Cardiac septum (tissue), 1 donor: ENCODE data around the gene GNA12. TPM values are rescaled to one million over a fixed set of nuclear protein-coding genes. Genes with fewer than 3 reads are reported as not detected.

Experiments used
- DNase-seq: peaks from one replicate; pipeline ENCODE4 v3.0.0-alpha.2; 2020; ENCODE audit warnings: low spot score
- intact Hi-C: fragments of 100-400 bp; cut with DNase I; formaldehyde crosslinking; loops from one replicate; pipeline ENCODE4 v1.14.0; 2022
- total RNA-seq: library from RNA; stranded (reverse); fragmentation: NEBNext Ultra II Directional; extraction: Animal tissue kit (Norgen Biotek cat#: 25700); gene quantifications from one replicate; pipeline ENCODE4 v1.2.1, GENCODE V29; 2021
- donor health status: DM: no; HTN: no; CAD: no.

GNA12 gene
- total RNA-seq, 1 donor from 2014 or later, result 33.7 TPM

- intact Hi-C loops, result loop anchor here (5.0 kb wide), 1 partner anchor 64 kb away; no protein-coding TSS in a partner anchor
- DNase-seq, result no peak
These were observed 48.2 kb downstream of the GNA12 start for GRCh38 chr7:2795906-2796305.

DNA sequence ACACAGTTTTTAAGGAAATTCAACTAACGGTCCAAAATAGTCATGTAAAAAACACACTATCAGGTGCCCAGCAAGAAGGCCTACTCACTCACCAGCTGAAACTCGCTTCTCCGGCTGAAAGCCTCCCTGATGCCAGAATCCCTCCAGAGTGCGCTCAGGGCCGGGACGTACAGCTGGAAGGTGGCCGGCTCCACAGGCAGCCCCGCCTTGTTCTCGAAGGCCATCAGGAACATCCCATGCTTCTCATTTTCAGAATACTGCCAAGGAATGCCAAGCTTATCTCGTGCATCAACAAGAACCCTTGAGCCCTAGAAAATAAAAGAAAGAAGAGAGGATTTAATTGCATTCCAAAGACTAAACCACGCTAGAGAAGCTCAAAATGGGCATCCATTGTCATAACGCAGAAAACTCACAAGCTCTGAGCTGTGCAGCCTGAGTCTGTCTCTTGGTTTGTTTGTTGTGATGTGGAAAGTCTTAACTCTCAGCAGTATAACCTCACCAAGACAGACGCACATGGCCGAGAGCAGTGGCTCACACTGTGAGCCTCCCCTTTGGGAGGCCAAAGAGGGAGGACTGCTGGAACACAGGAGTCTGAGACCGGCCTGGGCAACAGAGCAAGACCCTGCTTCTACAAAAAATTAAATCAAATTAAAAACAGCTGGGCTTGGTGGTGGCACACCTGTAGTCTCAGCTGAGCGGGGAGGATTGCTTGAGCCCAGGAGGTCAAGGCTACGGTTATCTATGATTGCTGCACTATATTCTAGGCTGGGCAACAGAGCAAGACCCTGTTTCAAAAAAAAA, 49.1 kb downstream of the GNA12 start:
- intact Hi-C loops, result loop anchor here (5.0 kb wide), 1 partner anchor 63 kb away; no protein-coding TSS in a partner anchor
- DNase-seq, result no peak

DNA sequence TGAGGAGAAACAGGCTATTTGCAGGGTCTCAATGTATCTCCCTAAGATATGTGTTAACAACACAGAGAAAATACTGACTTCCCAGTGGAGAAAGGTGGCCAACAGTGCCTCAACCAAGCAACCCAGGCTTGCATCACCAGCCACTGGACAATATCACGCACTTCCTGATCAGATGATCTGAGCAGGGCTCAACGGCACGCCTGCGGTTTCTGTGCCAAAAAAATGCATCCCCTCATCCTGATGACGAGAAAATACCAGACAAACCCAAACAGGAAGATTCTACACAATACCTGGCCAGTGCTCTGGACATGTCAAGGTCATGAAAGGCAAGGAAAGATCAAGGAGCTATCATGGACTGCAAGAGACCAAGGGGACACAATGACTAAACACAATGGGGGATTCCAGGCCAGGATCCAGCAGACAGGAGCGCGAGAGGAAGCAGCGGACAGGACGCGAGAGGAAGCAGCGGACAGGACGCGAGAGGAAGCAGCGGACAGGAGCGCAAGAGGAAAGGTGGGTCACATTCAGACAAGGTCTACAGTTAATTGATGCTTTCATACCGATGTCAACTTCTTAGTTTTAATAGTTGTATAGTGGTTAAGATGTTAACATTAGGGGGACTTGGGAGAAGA, 51.1 kb downstream of the GNA12 start:
- intact Hi-C loops, result no loop called here
- DNase-seq, result no peak

GRCh38 chr7:2792235-2792634, 51.9 kb downstream of the GNA12 start:
- intact Hi-C loops, result no loop called here
- DNase-seq, result no peak

- DNase-seq, result no peak
- intact Hi-C loops, result no loop called here
These were observed 52.7 kb downstream of the GNA12 start for GRCh38 chr7:2791390-2791789.

- intact Hi-C loops, result no loop called here
These were observed 56.7 kb downstream of the GNA12 start for GRCh38 chr7:2787251-2787951.

DNA sequence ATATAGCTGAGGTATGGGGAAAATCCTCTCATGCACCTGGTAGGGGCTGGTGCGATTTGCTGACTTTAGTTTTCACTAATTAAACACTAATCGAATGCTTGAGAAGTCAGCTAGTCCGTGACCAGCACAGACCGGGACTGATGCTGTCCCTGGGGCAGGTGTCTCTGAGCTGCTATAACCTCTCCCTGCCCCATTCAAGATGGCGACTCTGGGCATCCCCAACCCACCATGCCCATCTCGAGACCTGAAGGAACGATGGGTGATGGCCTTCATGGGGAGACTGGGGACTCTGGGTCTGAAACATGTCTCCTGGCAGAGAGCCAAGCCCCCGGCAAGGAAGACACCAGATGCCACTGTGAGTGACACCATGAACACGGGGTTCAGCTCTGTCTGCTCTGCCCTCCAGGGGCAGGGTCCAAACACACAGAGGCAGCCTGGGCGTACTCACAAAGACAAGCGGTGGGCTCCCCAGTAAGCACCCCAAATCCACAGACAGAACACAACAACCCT, 57.4 kb downstream of the GNA12 start:
- DNase-seq, result no peak

More at GRCh38 chr7:2787251-2787951, 56.7 kb downstream of the GNA12 start:
- DNase-seq, result no peak

DNA sequence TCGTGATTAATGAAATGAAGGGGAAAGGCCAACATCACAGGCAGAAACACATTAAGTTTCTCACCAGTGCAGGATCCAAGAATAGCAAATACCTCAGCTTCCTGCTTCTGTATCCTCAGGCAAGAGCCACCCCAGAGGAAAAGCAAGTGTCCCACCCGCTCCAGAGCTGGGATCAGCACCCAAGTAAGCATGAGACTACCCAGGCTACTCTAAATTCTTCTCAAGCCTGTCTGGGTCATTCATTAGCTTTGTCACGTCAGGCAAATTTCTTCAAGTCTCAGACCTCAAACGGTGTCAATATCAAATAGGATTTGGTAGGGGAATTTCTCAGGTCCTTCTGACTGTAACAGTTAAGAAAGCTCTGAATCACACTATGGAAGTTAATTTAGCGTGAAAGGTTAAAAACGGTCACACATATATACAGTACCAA, 59.0 kb downstream of the GNA12 start:
- DNase-seq, result no peak
- intact Hi-C loops, result no loop called here

More for the DNA sequence above, 57.4 kb downstream of the GNA12 start:
- intact Hi-C loops, result no loop called here

DNA sequence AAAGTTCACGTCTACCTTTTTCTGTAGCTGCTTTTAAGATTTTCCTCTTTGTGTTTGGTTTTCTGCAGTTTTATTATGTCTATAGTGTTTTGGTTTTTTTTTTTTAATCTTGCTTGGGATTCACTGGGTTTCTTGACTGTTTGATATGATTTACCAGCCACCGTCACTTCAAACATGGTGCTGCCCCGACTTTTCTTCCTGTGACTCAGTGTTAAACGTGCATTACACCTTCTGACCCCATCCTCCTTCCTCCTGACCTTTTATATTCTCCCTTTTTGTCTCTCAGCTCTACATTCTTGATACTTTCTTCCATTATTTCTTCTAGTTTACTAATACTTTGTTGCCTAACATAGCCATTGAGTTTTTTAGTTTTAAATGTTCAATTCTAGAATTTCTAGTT, 61.5 kb downstream of the GNA12 start:
- intact Hi-C loops, result no loop called here
- no peak for DNase-seq

GRCh38 chr7:2782121-2782520, 62.0 kb downstream of the GNA12 start:
- DNase-seq, result no peak
- intact Hi-C loops, result no loop called here

DNA sequence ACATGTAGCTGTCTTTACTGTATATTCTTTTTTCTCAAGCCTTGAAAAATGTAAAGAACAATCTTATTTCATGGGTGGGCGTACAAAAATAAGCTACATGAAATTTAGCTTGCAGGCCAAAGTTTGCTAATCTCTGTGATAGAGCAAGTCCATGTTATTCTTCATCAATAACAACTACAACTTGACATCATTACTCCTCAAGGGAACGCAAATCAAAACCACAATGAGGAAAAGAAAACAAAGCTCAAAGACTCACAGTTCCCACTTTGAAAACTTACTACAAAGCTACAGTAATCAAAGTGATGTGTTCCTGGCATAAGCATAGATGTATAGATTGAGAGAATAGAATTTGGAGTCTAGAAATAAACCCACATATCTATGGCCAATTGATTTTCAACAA, 62.5 kb downstream of the GNA12 start:
- intact Hi-C loops, result no loop called here
- no peak for DNase-seq

- no peak for DNase-seq
- intact Hi-C loops, result no loop called here
These were observed 65.1 kb downstream of the GNA12 start for GRCh38 chr7:2779051-2779450.

- intact Hi-C loops, result no loop called here
These were observed 66.1 kb downstream of the GNA12 start for GRCh38 chr7:2777898-2778535.

GRCh38 chr7:2776401-2776800, 67.7 kb downstream of the GNA12 start:
- no peak for DNase-seq
- intact Hi-C loops, result no loop called here

More at GRCh38 chr7:2777898-2778535, 66.1 kb downstream of the GNA12 start:
- DNase-seq, result no peak

DNA sequence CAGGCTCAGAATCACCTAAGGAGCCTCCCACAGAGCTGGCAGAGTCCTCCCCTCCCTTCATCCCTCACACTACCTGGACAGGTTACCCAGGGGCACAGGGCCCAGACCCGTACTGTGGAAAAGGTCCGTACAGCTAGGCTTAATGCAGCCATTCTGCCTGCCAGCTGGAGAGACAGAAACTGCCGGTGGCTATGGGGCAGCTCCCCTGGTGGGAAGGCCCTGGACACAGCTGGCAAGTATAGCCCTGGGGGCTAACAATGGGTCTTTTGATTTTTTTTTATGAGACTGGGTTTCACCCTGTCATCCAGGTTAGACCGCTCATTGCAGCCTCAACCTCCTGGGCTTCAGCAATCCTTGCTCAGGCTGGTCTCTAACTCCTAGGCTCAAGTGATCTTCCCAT, 68.3 kb downstream of the GNA12 start:
- DNase-seq, result no peak
- intact Hi-C loops, result no loop called here

DNA sequence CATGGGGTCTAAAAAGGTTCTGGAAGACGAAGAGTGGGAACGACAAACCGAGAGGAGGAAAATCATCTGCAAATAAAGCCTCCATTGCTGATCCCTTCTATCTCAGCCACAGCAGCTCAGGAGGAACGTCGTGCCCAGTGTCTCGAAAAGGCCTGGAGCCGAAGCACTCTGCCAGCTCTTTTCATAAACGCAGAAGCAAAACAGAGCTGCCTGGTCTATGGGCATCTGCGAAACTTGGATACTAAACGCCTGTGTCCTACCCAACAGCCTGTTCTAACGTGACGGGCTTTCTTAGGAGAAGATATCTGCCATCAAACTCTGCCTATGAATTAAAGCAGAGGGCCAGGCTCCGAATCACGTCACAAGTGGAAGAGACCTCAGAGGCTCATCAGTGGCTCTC, 68.7 kb downstream of the GNA12 start:
- no peak for DNase-seq

GRCh38 chr7:2774935-2775334, 69.2 kb downstream of the GNA12 start:
- no peak for DNase-seq
- intact Hi-C loops, result no loop called here

More for the DNA sequence above, 68.7 kb downstream of the GNA12 start:
- intact Hi-C loops, result no loop called here

DNA sequence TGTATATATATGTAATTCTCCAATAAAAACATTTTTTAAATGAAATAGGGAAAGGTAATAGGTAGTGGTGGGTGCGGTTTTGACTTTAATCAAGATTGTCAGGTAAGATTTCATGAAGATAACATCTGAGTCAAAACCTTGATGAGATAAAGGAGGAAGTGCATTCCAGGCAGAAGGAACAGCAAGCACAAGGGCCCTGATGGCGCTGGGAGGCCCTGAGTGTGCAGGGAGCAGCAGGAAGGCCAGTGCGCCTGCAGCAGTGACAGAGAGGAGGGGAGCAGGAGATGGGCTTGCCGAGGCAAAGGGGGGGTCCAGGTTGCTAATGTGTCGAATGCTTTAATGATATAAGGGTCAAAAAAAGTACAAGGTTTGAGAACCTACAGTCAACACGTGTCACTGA, 69.8 kb downstream of the GNA12 start:
- intact Hi-C loops, result no loop called here
- no peak for DNase-seq

DNA sequence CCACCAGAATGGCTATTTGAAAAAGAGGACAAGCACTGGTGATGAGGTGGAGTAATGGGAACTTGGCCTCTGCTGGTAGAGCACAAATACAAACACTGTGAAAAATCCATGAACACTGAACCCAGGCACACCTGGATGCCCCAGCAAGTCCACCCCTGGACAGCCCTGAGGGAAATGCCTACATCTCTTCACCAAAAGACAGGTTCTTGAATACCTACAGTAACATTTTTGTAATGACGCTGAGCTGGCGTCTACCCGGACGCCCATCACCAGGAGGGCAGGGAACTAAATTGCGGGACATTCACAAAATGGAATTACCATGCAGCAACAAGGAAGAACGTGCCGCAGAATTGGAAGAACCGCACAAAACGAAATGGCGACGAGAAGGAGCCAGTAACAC, 70.5 kb downstream of the GNA12 start:
- intact Hi-C loops, result no loop called here

GRCh38 chr7:2771274-2771731, 72.8 kb downstream of the GNA12 start:
- DNase-seq, result no peak
- intact Hi-C loops, result no loop called here

More for the DNA sequence above, 70.5 kb downstream of the GNA12 start:
- no peak for DNase-seq
